GM18951 (cell line): ENCODE measurements around the gene ATAD3C.
A peak's percentile ranks its signal among the peaks of the same experiment; 100 is the strongest.
"Not testable (repeated sequence)": the region's sequence is repeated elsewhere in the genome, so short reads cannot be mapped to it uniquely, and the experiment has no call there.

Experiments used
- POLR2A ChIP-seq: IDR thresholded peaks from 4 replicates; pipeline ENCODE4 v1.6.1; 2011; ENCODE audit warnings: mild to moderate bottlenecking; ENCODE audit not compliant: insufficient read length, insufficient read depth; ENCODE audit errors: extremely low read depth
- in situ Hi-C: fragments of 300-500 bp; cut with MboI; formaldehyde crosslinking; loops from one replicate; pipeline ENCODE4 v1.12.0; 2022; ENCODE audit warnings: low sequenced_read_pairs, mixed read lengths, inconsistent platforms; ENCODE audit not compliant: unreplicated experiment

The ATAD3C gene, protein sequence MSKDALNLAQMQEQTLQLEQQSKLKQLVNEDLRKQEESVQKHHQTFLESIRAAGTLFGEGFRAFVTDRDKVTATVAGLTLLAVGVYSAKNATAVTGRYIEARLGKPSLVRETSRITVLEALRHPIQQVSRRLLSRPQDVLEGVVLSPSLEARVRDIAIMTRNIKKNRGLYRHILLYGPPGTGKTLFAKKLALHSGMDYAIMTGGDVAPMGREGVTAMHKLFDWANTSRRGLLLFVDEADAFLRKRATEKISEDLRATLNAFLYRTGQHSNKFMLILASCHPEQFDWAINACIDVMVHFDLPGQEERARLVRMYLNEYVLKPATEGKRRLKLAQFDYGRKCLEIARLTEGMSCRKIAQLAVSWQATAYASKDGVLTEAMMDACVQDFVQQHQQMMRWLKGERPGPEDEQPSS

DNA sequence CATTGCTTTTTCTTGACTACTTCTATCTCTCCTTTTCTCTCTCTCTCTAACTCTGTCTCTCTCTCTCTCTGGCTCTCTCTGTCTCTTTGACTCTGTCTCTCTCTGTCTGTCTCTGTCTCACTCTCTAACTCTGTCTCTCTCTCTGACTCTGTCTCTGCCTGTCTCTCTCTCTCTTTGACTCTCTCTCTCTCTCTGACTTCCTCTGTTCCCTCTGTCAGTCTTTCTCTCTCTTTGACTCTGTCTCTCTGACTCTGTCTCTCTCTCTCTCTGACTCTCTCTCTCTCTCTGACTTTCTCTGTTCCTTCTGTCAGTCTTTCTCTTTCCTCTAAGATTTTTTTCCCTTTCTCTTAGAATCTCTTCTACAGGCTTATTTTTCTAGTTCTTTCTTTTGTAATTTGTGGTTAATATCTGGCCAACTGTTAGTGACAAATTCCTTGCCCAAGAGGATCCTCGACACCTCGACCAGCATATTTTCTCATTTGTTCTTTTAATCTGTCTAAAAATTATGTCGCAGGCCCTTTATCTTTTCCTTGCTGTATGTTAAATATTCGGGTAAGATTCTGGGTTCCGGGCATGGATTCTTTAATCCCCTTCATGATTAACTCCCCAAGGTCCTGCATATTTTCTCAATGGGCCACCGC lies at the start of gene ATAD3C:
TSS of gene ATAD3C (plus strand) at position 591 of the 641 bp plus-strand sequence. CDS start 995 bp downstream, outside the sequence.
- in situ Hi-C loops = loop anchor here (5.0 kb wide), 1 partner anchor 48 kb away; no protein-coding TSS in a partner anchor
- no peak for TF ChIP-seq POLR2A

DNA sequence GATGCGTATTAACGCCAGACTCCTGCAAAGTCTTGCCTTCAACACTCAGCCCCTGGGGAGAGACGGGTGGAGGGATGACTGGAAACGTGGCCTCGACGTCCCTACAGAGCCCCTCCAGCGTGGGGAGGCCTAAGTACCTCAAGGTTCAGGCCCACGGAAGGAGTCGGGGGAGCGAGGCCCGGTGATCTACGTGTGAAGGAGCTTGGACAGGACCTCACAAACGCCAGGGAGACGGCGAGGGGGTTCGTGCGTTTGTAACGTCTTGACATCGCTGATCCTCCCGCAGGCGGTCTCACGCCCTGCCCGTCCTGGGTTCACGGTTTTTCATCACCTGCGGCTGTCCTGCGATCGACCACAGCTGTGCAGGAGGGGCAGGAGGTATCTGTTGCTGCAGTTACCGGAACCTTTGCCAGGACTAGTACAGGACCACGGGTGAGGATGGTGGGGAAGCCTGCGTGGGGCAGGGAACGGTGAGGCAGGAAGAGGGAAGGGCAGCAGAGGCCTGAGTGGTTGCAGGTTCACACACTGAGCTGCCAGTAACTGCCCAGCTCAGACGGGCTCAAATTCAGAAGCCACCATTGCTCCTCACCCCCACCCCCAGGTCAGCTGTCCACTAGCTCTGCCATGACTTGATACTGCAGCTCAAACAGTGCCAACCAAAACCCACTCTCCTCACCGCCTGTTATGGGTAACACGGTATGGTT lies 49.5 kb upstream of the ATAD3C start:
- TF ChIP-seq POLR2A = peak; percentile 35
- in situ Hi-C loops = no loop called here

DNA sequence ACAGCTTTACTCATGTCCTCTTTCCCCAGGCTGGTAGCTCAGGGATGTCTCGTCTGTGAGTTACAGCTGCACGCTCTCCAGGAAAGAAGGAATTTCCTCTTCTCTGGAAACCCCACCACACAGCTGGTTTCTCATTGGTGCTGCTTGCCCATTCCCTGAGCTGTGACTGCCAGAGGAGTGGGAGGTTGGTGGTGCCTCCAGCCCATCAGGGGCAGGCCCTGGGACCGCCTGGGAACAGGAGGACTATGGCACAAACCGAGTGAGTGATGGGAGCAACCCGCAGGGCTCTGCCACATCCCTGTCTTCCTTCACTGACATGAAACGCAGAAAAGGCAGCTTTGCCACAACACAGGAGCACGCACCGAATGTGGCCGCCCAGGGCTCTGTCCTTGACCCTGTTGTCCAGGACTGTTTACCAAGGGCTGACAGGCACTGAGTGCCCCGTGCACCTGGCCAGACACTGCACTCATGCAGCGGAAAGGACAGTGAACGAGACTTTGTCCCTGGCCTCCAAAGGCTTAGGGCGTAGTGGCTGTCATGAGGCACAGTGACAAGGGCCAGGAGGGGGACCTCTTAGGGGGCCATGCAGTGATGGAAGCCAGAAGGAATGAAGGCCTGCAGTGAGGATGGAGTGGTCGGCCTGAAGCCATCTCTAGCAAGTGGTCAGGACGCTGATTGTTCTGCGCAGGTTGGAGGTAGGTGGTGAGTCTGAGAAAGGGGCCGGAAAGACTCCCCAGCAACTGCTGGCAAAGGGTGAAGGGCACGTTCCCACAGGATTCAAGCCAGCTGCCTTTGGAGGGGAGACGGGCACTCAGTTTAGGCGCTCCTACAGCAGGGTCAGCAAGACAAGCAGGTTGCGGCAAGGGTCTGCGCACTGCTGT lies 48.7 kb upstream of the ATAD3C start:
- in situ Hi-C loops = no loop called here
- TF ChIP-seq POLR2A = no peak

DNA sequence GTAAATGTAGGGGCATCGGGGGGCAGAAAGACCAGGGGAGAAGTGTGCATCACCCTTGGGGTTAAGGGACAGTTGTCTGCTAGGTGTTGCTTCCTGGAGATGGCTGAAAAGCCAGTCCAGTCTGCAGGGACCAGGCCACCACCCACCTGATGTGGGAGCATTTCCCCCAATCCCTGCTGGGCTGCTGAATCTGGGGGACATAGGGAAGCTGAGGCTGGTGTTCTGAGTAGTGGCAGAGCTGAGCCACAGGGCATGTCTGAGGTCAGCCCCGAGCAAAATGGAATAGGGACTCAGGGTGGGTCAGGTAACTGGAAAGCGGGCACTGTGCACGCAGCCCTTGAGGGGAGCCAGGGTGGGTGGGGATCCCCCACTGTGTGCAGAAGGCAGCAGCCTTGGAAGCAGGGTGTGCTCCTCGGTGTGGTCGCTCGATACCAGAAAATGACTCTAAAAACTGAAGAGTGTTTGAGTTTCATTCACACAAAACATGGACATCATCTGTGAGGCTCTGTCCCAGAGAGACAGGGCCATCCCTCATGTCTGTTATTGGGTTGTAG lies 48.0 kb upstream of the ATAD3C start:
- peak; percentile 28 for TF ChIP-seq POLR2A
- in situ Hi-C loops = no loop called here

DNA sequence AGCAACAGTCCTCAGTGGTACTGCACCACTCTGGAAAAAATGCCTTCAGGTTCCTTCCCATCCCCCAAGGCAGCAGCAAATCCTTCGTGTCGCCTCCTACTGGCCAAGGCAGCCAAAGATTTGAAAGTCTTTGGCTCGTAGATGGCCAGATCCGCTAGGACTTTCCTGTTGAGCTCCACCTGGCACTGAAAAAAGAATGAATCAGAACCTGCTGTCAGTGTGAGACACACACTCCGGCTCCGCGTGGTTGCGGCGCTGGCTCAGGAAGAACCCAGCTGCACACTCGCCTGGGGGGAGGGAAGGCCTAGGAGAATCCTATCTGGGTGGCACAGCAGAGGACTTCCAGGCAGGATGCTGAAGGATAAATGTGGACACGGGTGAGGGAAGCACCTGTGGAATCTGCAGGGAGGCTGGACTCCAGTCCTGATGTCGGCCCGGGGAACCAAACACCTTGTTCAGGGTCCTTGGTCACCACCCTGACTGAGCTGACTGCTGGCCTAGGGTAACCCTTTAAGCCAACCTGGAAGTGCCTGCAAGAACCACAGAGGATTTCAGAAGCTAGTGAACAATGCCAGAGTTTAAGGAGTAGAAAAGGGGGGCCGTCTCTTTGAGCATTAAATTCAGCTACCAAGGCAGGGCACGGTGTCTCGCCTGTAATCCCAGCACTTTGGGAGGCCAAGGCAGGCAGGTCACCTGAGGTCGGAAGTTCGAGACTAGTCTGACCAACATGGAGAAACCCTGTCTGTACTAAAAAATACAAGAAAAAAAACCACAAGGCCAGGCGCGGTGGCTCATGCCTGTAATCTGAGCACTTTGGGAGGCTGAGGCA lies 47.2 kb upstream of the ATAD3C start:
- in situ Hi-C loops = no loop called here
- peak; percentile 19 for TF ChIP-seq POLR2A

DNA sequence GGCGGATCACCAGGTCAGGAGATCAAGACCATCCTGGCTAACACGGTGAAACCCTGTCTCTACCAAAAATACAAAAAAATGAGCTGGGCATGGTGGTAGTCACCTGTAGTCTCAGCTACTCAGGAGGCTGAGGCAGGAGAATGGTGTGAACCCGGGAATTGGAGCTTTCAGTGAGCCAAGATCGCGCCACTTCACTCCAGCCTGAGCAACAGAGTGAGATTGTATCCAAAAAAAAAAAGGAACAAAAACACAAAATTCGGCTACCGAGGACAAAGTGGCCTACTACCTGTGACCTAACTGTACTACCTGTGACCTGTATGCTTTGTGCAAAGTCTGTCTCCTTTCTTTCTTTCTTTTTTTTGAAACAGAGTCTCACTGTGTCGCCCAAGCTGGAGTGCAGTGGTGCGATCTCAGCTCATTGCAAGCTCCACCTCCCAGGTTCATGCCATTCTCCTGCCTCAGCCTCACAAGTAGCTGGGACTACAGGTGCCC lies 46.5 kb upstream of the ATAD3C start:
- in situ Hi-C loops = not testable (repeated sequence)

DNA sequence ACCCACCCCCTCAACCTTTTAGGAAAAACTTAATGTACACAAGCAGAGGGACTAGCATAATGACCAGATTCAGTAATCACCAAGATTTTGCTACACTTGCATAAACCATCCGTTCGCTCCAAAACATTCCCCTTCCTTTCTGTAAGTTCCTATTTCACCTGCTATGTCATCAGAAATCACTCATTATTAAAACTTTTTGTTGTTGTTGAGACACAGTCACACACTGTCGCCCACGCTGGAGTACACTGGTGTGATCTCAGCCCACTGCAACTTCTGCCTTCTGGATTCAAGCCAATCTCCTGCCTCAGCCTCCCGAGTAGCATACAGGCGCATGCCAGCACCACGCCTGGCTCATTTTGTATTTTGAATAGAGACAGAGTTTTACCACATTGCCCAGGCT lies 45.8 kb upstream of the ATAD3C start:
- in situ Hi-C loops = no loop called here
- no peak for TF ChIP-seq POLR2A

DNA sequence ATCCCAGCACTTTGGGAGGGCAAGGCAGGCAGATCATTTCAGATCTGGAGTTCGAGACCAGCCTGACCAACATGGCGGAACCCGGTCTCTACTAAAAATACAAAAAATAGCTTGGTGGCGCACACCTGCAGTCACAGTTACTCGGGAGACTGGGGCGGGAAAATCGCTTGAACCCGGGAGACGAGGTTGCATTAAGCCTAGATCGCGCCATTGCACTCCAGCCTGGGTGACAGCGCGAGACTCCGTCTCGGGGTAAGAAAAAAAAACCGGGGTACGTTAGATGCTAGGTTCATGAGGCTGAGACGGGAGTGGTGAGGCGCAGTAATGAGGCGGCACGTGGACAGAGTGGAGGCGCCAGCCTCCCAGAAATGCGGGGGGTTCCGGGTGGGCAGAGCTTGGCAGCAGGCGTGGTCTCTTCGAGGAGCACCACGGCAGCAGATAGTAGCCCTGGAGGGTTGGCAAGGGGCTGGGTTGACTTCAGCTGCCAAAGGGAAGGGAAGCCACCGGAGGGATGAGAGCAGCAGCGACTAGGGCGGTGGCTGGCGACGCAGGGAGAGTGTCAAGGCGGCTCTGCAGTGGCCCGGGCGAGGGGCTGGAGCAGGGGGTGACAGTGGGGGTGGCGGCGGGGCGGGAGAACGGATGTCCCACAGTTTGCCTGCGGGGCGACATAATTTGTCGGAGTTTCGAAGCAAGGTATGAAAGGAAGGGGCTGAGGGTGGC lies 43.2 kb upstream of the ATAD3C start:
- no peak for TF ChIP-seq POLR2A
- in situ Hi-C loops = no loop called here

DNA sequence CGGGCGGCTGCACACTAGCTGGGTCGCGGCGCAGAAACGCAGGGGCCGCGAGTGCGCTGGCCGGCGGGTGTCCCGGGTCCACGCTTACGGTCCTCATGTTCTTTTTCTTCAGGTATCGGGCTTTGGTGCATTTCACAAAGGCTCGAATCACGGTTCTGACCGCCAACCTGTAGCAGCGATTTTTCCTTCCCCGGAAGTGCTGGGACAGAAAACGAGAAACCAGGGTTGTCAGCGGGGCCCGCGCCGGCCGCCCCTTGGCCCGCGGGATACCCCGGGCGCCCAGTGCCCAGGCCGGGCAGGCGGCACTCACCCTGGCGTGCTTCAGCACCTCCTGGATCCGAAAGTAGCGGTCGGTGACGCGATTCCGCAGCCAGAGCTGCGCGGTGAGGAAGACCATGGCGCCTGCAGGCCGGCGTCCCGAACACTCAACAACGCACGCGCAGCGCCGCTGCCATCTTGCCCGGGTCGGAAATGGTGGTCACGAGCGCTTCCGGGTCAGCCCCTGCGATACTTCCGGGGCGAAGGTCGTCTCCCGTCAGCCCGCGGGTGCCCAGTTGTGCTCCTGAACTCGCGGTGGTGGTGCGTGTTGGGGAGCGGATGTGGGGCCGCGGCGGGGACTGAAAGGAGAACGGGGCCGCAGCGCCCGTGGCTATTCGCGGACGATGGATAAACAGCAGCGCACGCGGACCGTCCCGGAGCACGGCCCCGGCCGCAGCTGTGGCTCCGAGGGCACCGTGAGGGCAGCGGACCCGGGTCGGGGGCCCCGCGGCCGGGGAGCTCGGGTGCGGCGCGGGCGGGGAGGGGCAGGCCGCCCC lies 42.5 kb upstream of the ATAD3C start, which contains the start of gene MRPL20:
TSS of gene MRPL20 (minus strand) at position 473 of the 815 bp plus-strand sequence. CDS start at position 397, 76 bp downstream.
- in situ Hi-C loops = no loop called here
- TF ChIP-seq POLR2A = peak; percentile 91

DNA sequence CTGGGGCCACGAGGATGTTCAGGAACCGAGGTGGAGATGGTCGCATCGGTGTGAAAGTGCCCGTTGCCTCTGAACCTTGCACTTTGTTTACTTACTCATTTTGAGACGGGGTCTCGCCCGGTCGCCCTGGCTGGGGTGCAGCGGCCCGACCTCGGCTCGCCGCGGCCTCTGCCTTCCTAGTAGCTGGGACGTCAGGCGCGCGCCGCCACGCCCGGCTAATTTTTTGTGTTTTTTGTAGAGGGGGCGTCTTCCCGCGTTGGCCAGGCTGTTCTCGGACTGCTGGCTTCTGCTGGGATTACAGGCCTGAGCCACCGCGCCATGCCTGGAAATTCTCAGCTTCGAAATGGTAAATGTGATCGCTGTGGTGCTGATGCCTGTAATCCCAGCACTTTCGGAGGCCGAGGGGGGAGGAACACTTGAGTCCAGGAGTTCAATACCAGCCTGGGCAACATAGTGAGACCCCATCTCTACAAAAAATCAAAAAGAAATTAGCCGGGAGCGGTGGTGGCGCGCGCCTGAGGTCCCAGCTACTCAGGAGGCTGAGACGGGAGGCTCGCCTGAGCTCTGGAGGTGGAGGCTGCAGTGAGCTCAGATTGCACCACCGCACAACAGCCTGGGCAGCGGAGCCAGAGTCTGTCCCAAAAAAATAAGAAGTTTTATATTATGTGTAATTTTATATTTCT lies 41.7 kb upstream of the ATAD3C start:
- TF ChIP-seq POLR2A = no peak
- in situ Hi-C loops = no loop called here

DNA sequence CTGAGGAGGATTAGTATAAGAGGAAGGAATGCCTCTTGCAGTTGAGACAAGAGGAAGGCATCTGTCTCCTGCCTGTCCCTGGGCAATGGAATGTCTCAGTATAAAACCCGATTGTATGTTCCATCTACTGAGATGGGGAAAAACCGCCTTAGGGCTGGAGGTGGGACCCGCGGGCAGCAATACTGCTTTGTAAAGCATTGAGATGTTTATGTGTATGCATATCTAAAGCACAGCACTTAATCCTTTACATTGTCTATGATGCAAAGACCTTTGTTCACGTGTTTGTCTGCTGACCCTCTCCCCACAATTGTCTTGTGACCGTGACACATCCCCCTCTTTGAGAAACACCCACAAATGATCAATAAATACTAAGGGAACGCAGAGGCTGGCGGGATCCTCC lies 39.3 kb upstream of the ATAD3C start:
- in situ Hi-C loops = not testable (repeated sequence)
